A549 (cell line): ENCODE data around the gene ATXN10. TPM values are rescaled to one million over a fixed set of nuclear protein-coding genes. Genes with fewer than 3 reads are reported as not detected.
A peak's percentile ranks its signal among the peaks of the same experiment; 100 is the strongest.

Source experiments
- ATAC-seq, 2 experiments: fragments of 200-7000 bp in 1 of 2; fragments of >200 bp in 1 of 2; cut with Nextera tagmentation in 1 of 2; cut with Tn5 transposase in 1 of 2; 3 replicates each; pipeline versions ENCODE4 v1.8.0 to v1.9.1; 2018 to 2020; ENCODE audit warnings: mild to moderate bottlenecking in 1 of 2, moderate library complexity in 1 of 2
- CTCF ChIA-PET: fragments of 300-600 bp; sonication (Branson Sonifier 250); formaldehyde crosslinking; extraction: SDS; loops from one replicate; lab custom pipeline; 2021; ENCODE audit warnings: antibody characterized with exemption, inconsistent platforms; lab: Yijun Ruan, JAX
- POLR2A ChIA-PET: fragments of 350-600 bp; formaldehyde crosslinking; extraction: SDS; loops from one replicate; lab custom pipeline; 2021; ENCODE audit warnings: antibody characterized with exemption, inconsistent platforms; lab: Yijun Ruan, JAX
- DNase-seq, 2 experiments: peaks; one replicate each; pipeline versions ENCODE4 v3.0.0 to v3.0.0-alpha.2; 2011 to 2016; ENCODE audit warnings: low read depth in 1 of 2, low spot score in 1 of 2
- FAIRE-seq: peaks from 2 replicates; lab custom pipeline; 2011; peaks lifted over from hg19 to GRCh38; lab: Jason Lieb, UNC
- H3K27ac ChIP-seq, 2 experiments: fragments of >200 bp; sonication (Bioruptor Twin); formaldehyde crosslinking; 3 replicates each; pipeline ENCODE4 v1.5.1; 2016 to 2017
- H3K4me1 ChIP-seq: fragments of >200 bp; sonication (Bioruptor Twin); formaldehyde crosslinking; 3 replicates; pipeline ENCODE4 v1.6.1; 2016
- H3K4me2 ChIP-seq: fragments of >200 bp; sonication (Bioruptor Twin); formaldehyde crosslinking; 3 replicates; pipeline ENCODE4 v1.6.1; 2016
- H3K4me3 ChIP-seq: fragments of >200 bp; sonication (Bioruptor Twin); formaldehyde crosslinking; 3 replicates; pipeline ENCODE4 v1.5.1; 2016
- H3K9me3 ChIP-seq: fragments of >200 bp; sonication (Bioruptor Twin); formaldehyde crosslinking; 3 replicates; pipeline ENCODE4 v1.6.1; 2016
- BCL3 ChIP-seq: fragments of >200 bp; sonication (Bioruptor Twin); formaldehyde crosslinking; IDR thresholded peaks from 3 replicates; pipeline ENCODE4 v1.6.1; 2016
- BHLHE40 ChIP-seq: IDR thresholded peaks from 2 replicates; pipeline ENCODE4 v1.6.1; 2012; ENCODE audit warnings: low read depth, low read length, inconsistent platforms
- CBX2 ChIP-seq: fragments of 200-600 bp; sonication (generic); IDR thresholded peaks from 2 replicates; pipeline ENCODE4 v1.6.1; 2016; ENCODE audit warnings: low read depth, mild to moderate bottlenecking, borderline replicate concordance
- CEBPB ChIP-seq, 2 experiments: fragments of >200 bp in 1 of 2; sonication (Bioruptor Twin) in 1 of 2; formaldehyde crosslinking in 1 of 2; IDR thresholded peaks; 2 replicates each; pipeline ENCODE4 v1.6.1; 2012 to 2016
- EP300 ChIP-seq, 2 experiments: fragments of >200 bp; sonication (Bioruptor Twin); formaldehyde crosslinking; IDR thresholded peaks; 2 replicates in 1 of 2; 3 replicates in 1 of 2; pipeline ENCODE4 v1.6.1; 2016 to 2017
- ESRRA ChIP-seq: fragments of 150-350 bp; IDR thresholded peaks from 2 replicates; pipeline ENCODE4 v1.6.1; 2014; ENCODE audit warnings: mild to moderate bottlenecking, low read length, borderline replicate concordance
- FOSL2 ChIP-seq, 2 experiments: fragments of 450-650 bp in 1 of 2; fragments of >200 bp in 1 of 2; sonication (Bioruptor Twin) in 1 of 2; formaldehyde crosslinking; IDR thresholded peaks; 2 replicates each; pipeline versions ENCODE4 v1.5.0 to v1.6.1; 2016 to 2020; ENCODE audit warnings: mild to moderate bottlenecking in 1 of 2, moderate library complexity in 1 of 2
- GATA3 ChIP-seq: IDR thresholded peaks from 2 replicates; pipeline ENCODE4 v1.6.1; 2012; ENCODE audit warnings: borderline replicate concordance
- HOXB5 ChIP-seq: fragments of 250-450 bp; sonication (Bioruptor Pico); IDR thresholded peaks from 2 replicates; pipeline ENCODE4 v1.5.0; 2020; ENCODE audit warnings: mild to moderate bottlenecking, moderate library complexity
- JUN ChIP-seq, 2 experiments: fragments of >200 bp; sonication (Bioruptor Twin); formaldehyde crosslinking; IDR thresholded peaks; 2 replicates in 1 of 2; 3 replicates in 1 of 2; pipeline ENCODE4 v1.6.1; 2016 to 2017
- JUNB ChIP-seq: fragments of >200 bp; sonication (Bioruptor Twin); formaldehyde crosslinking; IDR thresholded peaks from 2 replicates; pipeline ENCODE4 v1.6.1; 2016
- MAFK ChIP-seq: fragments of 450-650 bp; IDR thresholded peaks from 2 replicates; pipeline ENCODE4 v1.6.1; 2014; ENCODE audit not compliant: partially characterized antibody
- MAX ChIP-seq: IDR thresholded peaks from 2 replicates; pipeline ENCODE4 v1.6.1; 2012
- NR3C1 ChIP-seq: fragments of >200 bp; sonication (Bioruptor Twin); formaldehyde crosslinking; IDR thresholded peaks from 3 replicates; pipeline ENCODE4 v1.6.1; 2017
- PBX3 ChIP-seq: IDR thresholded peaks from 2 replicates; pipeline ENCODE4 v1.6.1; 2012
- RAD21 ChIP-seq, 2 experiments: fragments of >200 bp in 1 of 2; sonication (Bioruptor Twin) in 1 of 2; formaldehyde crosslinking in 1 of 2; IDR thresholded peaks in 1 of 2; conservative IDR thresholded peaks in 1 of 2; 2 replicates in 1 of 2; 3 replicates in 1 of 2; pipeline ENCODE4 v1.6.1; 2012 to 2018; ENCODE audit warnings: inconsistent platforms in 1 of 2
- RARB ChIP-seq: fragments of 250-450 bp; sonication (Bioruptor Pico); IDR thresholded peaks from 2 replicates; pipeline ENCODE4 v1.8.0; 2021; ENCODE audit warnings: mild to moderate bottlenecking, moderate library complexity
- RFX5 ChIP-seq: fragments of 450-650 bp; IDR thresholded peaks from 2 replicates; pipeline ENCODE4 v1.7.1; 2014; ENCODE audit warnings: antibody characterized with exemption, mild to moderate bottlenecking, moderate library complexity
- SMC3 ChIP-seq: fragments of >200 bp; sonication (Bioruptor Twin); formaldehyde crosslinking; IDR thresholded peaks from 3 replicates; pipeline ENCODE4 v1.6.1; 2018; ENCODE audit warnings: inconsistent platforms
- USF2 ChIP-seq: fragments of 450-650 bp; IDR thresholded peaks from 2 replicates; pipeline ENCODE4 v1.6.1; 2014; ENCODE audit warnings: antibody characterized with exemption
- ZFP36 ChIP-seq: fragments of 450-650 bp; IDR thresholded peaks from 2 replicates; pipeline ENCODE4 v1.6.1; 2014; ENCODE audit warnings: borderline replicate concordance; ENCODE audit not compliant: partially characterized antibody
- WGBS: methylation state at CpG from one replicate; pipeline ENCODE4 v1.1.6; 2017; ENCODE audit errors: missing lambda C conversion rate; 5-methylcytosine and 5-hydroxymethylcytosine counted together
- polyA plus RNA-seq, 4 experiments: library from polyadenylated mRNA; depleted of rRNA in 3 of 4; stranded (reverse); fragments of >200 nt; fragmentation: RNase III in 1 of 4; extraction: RNeasy Plus Mini Kit Qiagen cat#74134 plus additional on column Dnase treatment in 1 of 4; gene quantifications; 2 replicates in 3 of 4; 3 replicates in 1 of 4; pipeline ENCODE4 v1.2.3, GENCODE V29; 2011 to 2017

Gene ATXN10
- polyA plus RNA-seq, 2 of the 4 experiments (the other 2 are of a cell fraction), result 126 to 281 TPM

GRCh38 chr22:45709060-45709739 is 37.6 kb downstream of the ATXN10 start:
- TF ChIP-seq RARB (CRISPR knock-in tag) (peak; percentile 62; the same call in 1 of the 2 replicates), NR3C1 (no peak), PBX3 (peak; percentile 78), JUN (IDR thresholded peaks at IDR 0.05) (peak in 1 of 2 experiments; percentile 77; a peak in 3 of 5 replicates), EP300 (IDR thresholded peaks at IDR 0.05) (peak; percentile 89 to 93; a peak in 3 of 5 replicates), BCL3 (peak; percentile 40; the same call in 2 of the 3 replicates), MAFK (peak; percentile 85), GATA3 (peak; percentile 99), CBX2 (no peak), JUNB (peak; percentile 81), HOXB5 (CRISPR knock-in tag) (no peak), MAX (peak; percentile 55), SMC3 (peak; percentile 15; the same call in 1 of the 3 replicates), ZFP36 (no peak), RAD21 (conservative IDR thresholded peaks at IDR 0.05 in 1 of 2, IDR thresholded peaks at IDR 0.05 in 1 of 2) (0 out of 5 replicates have a peak, but pooled peaks of 1 of the 2 experiments have one; percentile 20), RFX5 (peak; percentile 71), FOSL2 (IDR thresholded peaks at IDR 0.05) (peak; percentile 56), FOSL2 (CRISPR knock-in tag; IDR thresholded peaks at IDR 0.05) (peak; percentile 57), CEBPB (IDR thresholded peaks at IDR 0.05) (peak; percentile 81 to 96)
- POLR2A ChIA-PET, result interaction anchor here (1.0 to 2.1 kb wide), 4 partner anchors 20 to 268 kb away, joined by 3 to 17 read pairs (median 6); partner anchors contain the start of genes ATXN10 and WNT7B
- H3K27ac ChIP-seq, result peak overlapping the region; percentile 86 to 94
- H3K4me2 ChIP-seq, result peak overlapping the region; percentile 60
- H3K4me1 ChIP-seq, result peaks cover 87% of the 10 kb centered on the region
- no peak for FAIRE-seq
- CTCF ChIA-PET, result interaction anchor here (0.6 to 1.8 kb wide), 8 partner anchors 13 to 155 kb away, joined by 3 to 6 read pairs (median 3); no protein-coding TSS in a partner anchor
- DNase-seq, result peak; percentile 27 to 90
- ATAC-seq, result peak; percentile 90 to 92
- no peak overlapping the region for H3K4me3 ChIP-seq
- H3K9me3 ChIP-seq, result no peaks in the 10 kb centered on the region
- 27% methylated on average over 5 of the region's 5 CpGs for WGBS

- 0% methylated on average over 2 of the region's 2 CpGs for WGBS
- DNase-seq, result peak in 1 of 2 experiments; percentile 77
- Histone ChIP-seq H3K4me2 (peak overlapping the region; percentile 60), H3K9me3 (no peaks in the 10 kb centered on the region), H3K27ac (peak overlapping the region; percentile 86 to 94), H3K4me1 (peaks cover 81% of the 10 kb centered on the region), H3K4me3 (no peak overlapping the region)
- ATAC-seq, result peak; percentile 79 to 89
- FAIRE-seq, result peak; percentile 13
- TF ChIP-seq JUNB, result peak; percentile 67; the same call in 1 of the 2 replicates
- 0 out of 3 replicates have a peak, but pooled peaks have one; percentile 14 for TF ChIP-seq SMC3
- peak; percentile 76 for TF ChIP-seq FOSL2 (IDR thresholded peaks at IDR 0.05)
- TF ChIP-seq FOSL2 (CRISPR knock-in tag; IDR thresholded peaks at IDR 0.05), result peak; percentile 91
- TF ChIP-seq EP300 (IDR thresholded peaks at IDR 0.05), result peak; percentile 28 to 44; a peak in 2 of 5 replicates
- peak; percentile 68; the same call in 1 of the 2 replicates for TF ChIP-seq ESRRA
- peak; percentile 87; the same call in 1 of the 2 replicates for TF ChIP-seq GATA3
- peak in 1 of 2 experiments; percentile 69; a peak in 2 of 4 replicates for TF ChIP-seq CEBPB (IDR thresholded peaks at IDR 0.05)
- TF ChIP-seq BHLHE40, result no peak
- no peak for TF ChIP-seq USF2
- ChIA-PET CTCF (interaction anchor here (1.1 to 1.8 kb wide), 7 partner anchors 12 to 154 kb away, joined by 3 to 6 read pairs (median 4); no protein-coding TSS in a partner anchor), POLR2A (interaction anchor here (0.6 to 2.1 kb wide), 5 partner anchors 21 to 267 kb away, joined by 3 to 17 read pairs (median 5); partner anchors contain the start of genes ATXN10 and WNT7B)
Measured at GRCh38 chr22:45709866-45710265, 38.2 kb downstream of the ATXN10 start.
